GM19099 (cell line): ENCODE results near the gene DEFB125.

ENCODE experiments used
- POLR2A ChIP-seq: IDR thresholded peaks from 3 replicates; pipeline ENCODE4 v1.6.1; 2011; ENCODE audit warnings: low read depth; ENCODE audit not compliant: insufficient read length; ENCODE audit errors: extremely low read depth

The DEFB125 gene

DNA sequence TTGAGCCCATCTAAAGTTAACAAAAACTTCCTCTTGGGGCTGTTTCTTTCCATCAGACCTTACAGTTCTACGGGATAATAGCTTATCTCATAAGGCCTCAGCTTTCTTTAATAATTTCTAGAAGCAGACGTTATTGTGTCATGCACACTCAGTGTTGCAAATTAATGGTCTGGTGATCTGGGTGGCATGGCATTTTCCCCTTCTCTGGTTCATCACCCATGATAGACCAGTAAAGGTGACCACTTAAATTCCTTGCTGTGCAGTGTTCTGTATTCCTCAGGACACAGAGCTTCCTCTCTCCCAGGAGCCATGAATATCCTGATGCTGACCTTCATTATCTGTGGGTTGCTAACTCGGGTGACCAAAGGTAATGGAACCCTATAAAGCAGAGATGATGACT is at the start of gene DEFB125:
Gene DEFB125, plus strand, starts transcription at position 272 of the 400 bp plus-strand sequence. Its CDS starts 38 bp downstream, at position 310.
- TF ChIP-seq POLR2A = no peak

DNA sequence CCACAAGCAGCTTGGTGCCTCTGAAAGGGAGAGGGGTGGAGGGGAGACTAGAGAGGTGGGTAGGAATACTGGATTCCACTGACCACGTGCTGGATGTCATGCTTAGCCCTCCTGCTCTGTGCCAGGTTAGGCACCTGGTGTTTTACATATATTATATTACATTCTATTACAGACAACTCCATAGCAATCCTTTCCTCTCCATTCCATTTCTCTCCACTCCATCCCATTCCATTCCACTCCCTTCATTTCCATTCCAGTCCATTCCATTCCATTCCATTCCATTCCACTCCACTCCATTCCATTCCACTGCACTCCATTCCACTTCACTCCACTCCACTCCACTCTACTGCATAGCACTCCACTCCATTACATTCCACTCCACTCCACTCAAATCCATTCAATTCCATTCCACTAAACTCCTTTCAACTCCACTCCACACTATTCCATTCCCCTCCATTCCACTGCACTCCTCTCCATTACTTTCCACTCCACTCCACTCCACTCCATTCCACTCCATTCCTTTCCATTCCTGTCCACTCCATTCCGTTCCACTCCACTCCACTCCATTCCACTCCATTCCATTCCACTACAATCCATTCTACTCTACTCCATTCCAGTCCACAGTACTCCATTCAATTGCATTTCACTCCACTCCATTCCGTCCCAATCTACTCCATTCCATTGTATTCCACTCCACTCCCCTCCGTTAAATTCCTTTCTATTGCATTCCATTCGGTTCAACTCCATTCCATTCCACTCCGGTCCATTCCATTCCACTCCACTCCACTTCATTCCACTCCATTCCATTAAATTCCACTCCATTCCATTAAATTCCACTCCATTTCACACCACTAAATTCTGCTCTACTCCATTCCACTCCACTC is 27.2 kb upstream of the DEFB125 start:
- TF ChIP-seq POLR2A = no peak

- TF ChIP-seq POLR2A = no peak
Measured at GRCh38 chr20:61230-61629, 26.2 kb upstream of the DEFB125 start.

DNA sequence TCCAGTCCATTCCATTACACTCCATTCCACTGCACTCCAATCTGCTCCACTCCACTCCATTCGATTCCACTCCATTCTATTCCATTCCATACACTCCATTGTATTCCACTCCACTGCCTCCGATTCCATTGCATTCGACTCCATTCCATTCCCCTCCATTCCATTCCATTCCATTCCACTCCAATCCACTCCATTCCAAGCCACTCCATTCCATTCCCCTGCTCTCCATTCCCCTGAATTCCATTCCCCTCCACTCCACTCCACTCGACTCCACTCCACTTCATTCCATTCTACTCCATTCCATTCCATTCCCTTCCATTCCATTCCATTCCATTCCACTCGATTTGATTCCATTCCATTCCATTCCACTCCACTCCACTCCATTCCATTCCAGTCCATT is 25.7 kb upstream of the DEFB125 start:
- no peak for TF ChIP-seq POLR2A

- no peak for TF ChIP-seq POLR2A
Measured at GRCh38 chr20:62487-62886, 25.0 kb upstream of the DEFB125 start.

GRCh38 chr20:64026-64603 is 23.4 kb upstream of the DEFB125 start:
- no peak for TF ChIP-seq POLR2A

- no peak for TF ChIP-seq POLR2A
Measured at GRCh38 chr20:64766-65322, 22.6 kb upstream of the DEFB125 start.

- TF ChIP-seq POLR2A = no peak
Measured at GRCh38 chr20:77231-77630, 10.2 kb upstream of the DEFB125 start.

DNA sequence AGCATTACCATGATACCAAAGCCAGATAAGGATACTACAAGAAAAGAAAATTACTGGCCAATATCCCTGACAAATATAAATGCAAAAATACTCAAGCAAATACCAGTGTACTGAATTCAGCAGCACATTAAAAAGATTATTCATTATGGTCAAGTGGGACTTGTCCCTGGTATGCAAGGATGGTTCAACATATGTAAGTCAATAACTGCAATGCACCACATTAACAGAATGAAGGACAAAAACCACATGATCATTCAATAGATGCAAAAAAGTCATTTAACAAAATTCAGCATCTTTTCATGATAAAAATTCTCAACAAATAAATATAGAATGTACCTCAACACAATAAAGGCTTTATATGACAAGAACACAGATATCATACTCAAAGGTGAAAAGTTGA is 9.1 kb upstream of the DEFB125 start:
- no peak for TF ChIP-seq POLR2A

DNA sequence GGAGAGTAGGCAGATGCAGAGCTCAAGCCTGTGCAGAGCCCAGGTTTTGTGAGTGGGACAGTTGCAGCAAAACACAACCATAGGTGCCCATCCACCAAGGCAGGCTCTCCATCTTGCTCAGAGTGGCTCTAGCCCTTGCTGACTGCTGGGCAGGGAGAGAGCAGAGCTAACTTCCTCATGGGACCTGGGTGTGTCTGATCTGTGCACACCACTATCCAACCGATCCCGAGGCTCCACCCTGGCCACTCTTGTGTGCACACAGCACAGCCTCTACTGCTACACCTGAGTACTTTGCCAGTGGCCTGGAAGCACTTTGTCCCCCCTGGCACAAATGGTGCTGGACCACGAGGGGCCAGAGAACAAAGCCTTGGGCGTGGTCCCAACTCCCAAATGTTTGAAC is 7.9 kb upstream of the DEFB125 start:
- TF ChIP-seq POLR2A = no peak

- no peak for TF ChIP-seq POLR2A
Measured at GRCh38 chr20:90651-91050, 3.2 kb downstream of the DEFB125 start.

DNA sequence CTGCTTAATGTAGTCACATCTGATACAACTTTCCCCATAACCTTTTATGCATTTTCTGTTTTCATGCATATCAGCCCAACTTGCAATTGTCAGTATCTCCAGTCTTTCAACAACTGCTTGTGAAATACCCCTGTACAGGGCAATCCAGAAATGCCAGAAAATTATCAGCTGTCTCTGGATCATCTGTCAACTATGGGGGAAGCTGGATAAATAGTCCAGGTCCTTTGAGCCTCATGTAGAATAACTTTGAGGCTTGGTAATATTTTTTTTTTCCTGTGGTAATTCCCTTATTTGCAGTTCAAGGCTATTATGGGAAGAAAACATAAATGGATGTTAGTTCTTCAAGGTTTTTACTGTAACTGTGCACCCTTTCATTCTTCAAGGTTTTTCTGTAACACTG is 6.2 kb downstream of the DEFB125 start:
- no peak for TF ChIP-seq POLR2A

DNA sequence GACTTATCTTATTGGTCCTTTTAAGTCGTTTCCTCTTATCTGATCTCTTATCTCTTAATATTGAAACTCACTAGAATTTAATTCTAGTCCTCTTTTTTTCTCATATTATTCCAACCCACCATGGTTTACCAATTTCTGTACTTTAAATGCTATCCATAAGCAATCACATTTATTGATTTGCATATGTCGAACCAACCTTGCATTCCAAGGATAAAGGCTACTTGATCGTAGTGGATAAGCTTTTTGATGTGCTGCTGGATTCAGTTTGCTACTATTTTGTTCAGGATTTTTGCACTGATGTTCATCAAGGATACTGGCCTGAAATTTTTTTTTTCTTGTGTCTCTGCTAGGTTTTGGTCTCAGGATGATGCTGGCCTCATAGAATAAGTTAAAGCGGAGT is 7.7 kb downstream of the DEFB125 start:
- no peak for TF ChIP-seq POLR2A

DNA sequence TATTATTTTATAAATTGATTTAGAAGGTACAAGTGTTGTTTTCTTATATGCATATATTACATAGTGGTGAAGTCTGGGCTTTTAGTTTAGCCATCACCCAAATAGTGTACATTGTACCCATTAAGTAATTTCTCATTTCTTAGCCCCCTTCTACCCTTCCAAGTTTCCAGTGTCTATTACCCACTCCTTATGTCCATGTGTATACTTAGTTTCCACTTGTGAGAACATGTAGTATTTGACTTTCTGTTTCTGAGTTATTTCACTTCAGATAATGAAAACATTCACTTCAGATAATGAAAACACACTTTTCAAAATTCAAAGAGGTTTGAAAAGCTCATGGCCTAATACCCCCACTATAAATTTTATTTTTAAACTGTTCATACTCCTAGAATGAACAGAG is 14.5 kb downstream of the DEFB125 start:
- no peak for TF ChIP-seq POLR2A

DNA sequence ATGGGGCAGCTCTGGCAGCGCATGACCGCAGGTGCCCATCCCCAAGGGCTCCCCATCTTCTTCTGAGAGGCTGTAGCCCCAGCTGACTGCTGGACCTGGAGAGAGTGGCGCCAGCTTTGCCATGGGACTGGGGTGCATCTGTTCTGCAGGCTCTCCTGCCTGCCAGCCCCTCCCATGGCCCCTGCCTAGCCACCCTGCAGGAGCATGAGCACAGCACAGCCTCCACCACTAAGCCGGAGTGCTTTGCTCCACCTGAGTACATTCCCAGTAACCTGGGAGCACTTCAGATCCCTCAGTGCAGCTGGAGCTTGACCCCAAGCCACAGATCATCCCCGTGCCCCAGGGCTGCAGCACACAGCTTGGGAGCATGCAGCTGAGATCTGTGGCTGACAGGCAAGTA is 16.0 kb downstream of the DEFB125 start:
- TF ChIP-seq POLR2A = no peak

DNA sequence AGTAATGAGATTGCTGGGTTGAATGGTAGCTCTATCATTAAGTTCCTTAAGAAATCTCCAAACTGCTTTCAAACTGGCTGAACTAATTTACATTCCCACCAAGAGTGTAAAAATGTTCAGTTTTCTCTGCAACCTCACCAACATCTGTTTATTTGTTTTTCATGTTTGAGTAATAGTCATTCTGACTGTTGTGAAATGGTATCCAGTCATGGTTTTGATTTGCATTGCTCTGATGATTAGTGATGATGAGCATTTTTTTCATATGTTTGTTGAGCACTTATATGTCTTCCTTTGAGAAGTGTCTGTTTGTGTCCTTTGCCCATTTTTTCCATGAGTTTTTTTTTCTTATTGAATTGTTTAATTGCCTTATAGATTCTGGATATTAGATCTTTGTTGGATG is 24.9 kb downstream of the DEFB125 start:
- no peak for TF ChIP-seq POLR2A

DNA sequence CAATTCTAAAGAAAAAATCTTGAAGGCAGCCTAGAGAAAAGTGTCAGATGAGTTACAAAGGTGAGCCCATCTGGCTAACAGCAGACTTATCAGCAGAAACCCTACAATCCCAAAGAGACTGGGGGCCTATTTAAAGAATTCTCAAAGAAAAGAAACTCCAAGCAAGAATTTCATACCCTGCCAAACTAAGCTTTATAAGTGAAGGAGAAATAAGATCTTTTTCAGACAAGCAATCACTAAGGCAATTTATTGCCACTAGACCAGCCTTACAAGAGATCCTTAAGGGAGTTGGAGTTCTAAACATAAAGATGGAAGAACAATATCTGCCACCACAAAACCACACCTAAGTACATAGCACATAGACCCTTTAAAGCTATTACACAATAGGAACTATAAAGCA is 30.0 kb downstream of the DEFB125 start:
- no peak for TF ChIP-seq POLR2A
